GM23248 (cell line): ENCODE results near the gene BHLHE23. TPM values are rescaled to one million over a fixed set of nuclear protein-coding genes. Genes with fewer than 3 reads are reported as not detected.

Source experiments
- DNase-seq: peaks from one replicate; pipeline ENCODE4 v3.0.0-alpha.2; 2015
- H2AFZ ChIP-seq: fragments of 200-600 bp; sonication (generic); 2 replicates; pipeline ENCODE4 v1.6.1; 2016; ENCODE audit warnings: antibody characterized with exemption
- H3F3A ChIP-seq: fragments of 200-600 bp; sonication (generic); 2 replicates; pipeline ENCODE4 v1.6.1; 2016; ENCODE audit warnings: mild to moderate bottlenecking, antibody characterized with exemption, mixed run types; ENCODE audit not compliant: insufficient read depth
- H3K27ac ChIP-seq: fragments of 200-600 bp; sonication (generic); 2 replicates; pipeline ENCODE4 v1.5.1; 2016; ENCODE audit warnings: mild to moderate bottlenecking
- H3K27me3 ChIP-seq: fragments of 200-600 bp; sonication (generic); replicated peaks from 2 replicates; pipeline ENCODE4 v1.6.1; 2016; ENCODE audit warnings: mild to moderate bottlenecking; ENCODE audit not compliant: insufficient read depth
- H3K36me3 ChIP-seq: fragments of 200-600 bp; sonication (generic); 2 replicates; pipeline ENCODE4 v1.6.1; 2016; ENCODE audit warnings: low read depth, mild to moderate bottlenecking
- H3K4me1 ChIP-seq: fragments of 200-600 bp; sonication (generic); 2 replicates; pipeline ENCODE4 v1.6.1; 2016; ENCODE audit warnings: mild to moderate bottlenecking; ENCODE audit not compliant: insufficient read depth
- H3K4me2 ChIP-seq: fragments of 200-600 bp; sonication (generic); one replicate; pipeline ENCODE4 v1.6.1; 2016; ENCODE audit warnings: mild to moderate bottlenecking; ENCODE audit not compliant: unreplicated experiment
- H3K4me3 ChIP-seq: fragments of 200-600 bp; sonication (generic); 2 replicates; pipeline ENCODE4 v1.5.1; 2016; ENCODE audit warnings: mild to moderate bottlenecking
- H3K79me2 ChIP-seq: fragments of 200-600 bp; sonication (generic); 2 replicates; pipeline ENCODE4 v1.6.1; 2016; ENCODE audit warnings: mild to moderate bottlenecking; ENCODE audit not compliant: insufficient read depth
- H3K9ac ChIP-seq: fragments of 200-600 bp; sonication (generic); 2 replicates; pipeline ENCODE4 v1.6.1; 2016; ENCODE audit warnings: mild to moderate bottlenecking
- H3K9me2 ChIP-seq: fragments of 200-600 bp; sonication (generic); 2 replicates; pipeline ENCODE4 v1.6.1; 2016; ENCODE audit warnings: mixed run types, mild to moderate bottlenecking, moderate library complexity; ENCODE audit not compliant: insufficient read depth
- H3K9me3 ChIP-seq: fragments of 200-600 bp; sonication (generic); one replicate; pipeline ENCODE4 v1.6.1; 2017; ENCODE audit warnings: low read depth
- H4K20me1 ChIP-seq: fragments of 200-600 bp; sonication (generic); 2 replicates; pipeline ENCODE4 v1.6.0; 2016; ENCODE audit not compliant: insufficient read depth
- EZH2 ChIP-seq: fragments of 200-600 bp; sonication (generic); IDR thresholded peaks from 2 replicates; pipeline ENCODE4 v1.6.1; 2018; ENCODE audit warnings: antibody characterized with exemption, mild to moderate bottlenecking; ENCODE audit not compliant: insufficient read depth, poor library complexity, severe bottlenecking
- EZH2phosphoT487 ChIP-seq: fragments of 200-600 bp; sonication (generic); IDR thresholded peaks from 2 replicates; pipeline ENCODE4 v1.6.1; 2018; ENCODE audit warnings: antibody characterized with exemption, moderate library complexity, mild to moderate bottlenecking, low read depth; ENCODE audit not compliant: insufficient read depth
- WGBS, 2 experiments: methylation state at CpG; one replicate each; pipeline ENCODE4 v1.1.6; 2015 to 2017; ENCODE audit warnings: low lambda C conversion rate in 2 of 2, low coverage in 1 of 2; ENCODE audit errors: missing lambda C conversion rate in 2 of 2; 5-methylcytosine and 5-hydroxymethylcytosine counted together
- in situ Hi-C: fragments of 300-500 bp; cut with MboI; formaldehyde crosslinking; loops from 2 replicates; pipeline ENCODE4 v1.15.0; 2020
- polyA plus RNA-seq: library from polyadenylated mRNA; unstranded; fragments of >200 nt; fragmentation: Nextera tagmentation; extraction: Ambion mirVana; gene quantifications from 2 replicates; pipeline ENCODE4 v1.2.1, GENCODE V29; 2016
- total RNA-seq: library from RNA; depleted of rRNA; stranded (reverse); fragments of >200 nt; shearing (Covaris generic); gene quantifications from 2 replicates; pipeline ENCODE4 v1.2.3, GENCODE V29; 2014

The BHLHE23 gene
- total and polyA plus RNA-seq, 2 experiments from 2014 or later: not detected

DNA sequence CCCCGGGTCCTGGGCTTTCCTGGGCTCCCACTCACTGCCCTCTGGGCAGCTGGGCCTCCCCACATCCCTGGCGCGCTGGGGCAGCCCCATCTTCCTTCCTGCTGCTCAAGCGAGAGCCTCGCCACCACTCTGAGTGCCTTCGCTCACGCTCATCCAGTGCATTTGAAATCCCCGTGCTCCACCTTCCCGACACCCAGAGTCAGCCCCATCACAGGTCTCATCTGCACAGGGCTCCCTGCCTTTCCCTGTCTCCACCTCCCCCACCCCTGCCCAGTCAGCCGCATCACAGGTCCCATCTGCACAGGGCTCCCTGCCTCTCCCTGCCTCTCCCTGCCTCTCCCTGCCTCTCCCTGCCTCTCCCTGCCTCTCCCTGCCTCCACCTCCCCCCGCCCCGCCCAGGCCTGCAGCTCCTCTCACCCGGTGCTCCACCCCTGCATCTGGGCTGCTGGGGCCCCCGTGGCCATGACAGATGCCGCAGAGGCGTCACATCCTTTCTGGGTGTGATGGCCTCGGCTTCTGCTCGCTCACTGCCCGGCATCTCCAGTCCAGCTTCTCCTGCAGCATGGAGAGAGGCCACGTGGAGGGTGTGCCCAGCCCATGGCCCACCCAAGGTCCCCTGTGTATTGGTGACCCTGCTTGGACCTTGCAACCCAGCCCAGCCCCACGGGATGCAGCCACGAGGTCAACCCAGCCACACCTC, 9.0 kb upstream of the BHLHE23 start:
- H3K4me2 ChIP-seq: no peak overlapping the region
- WGBS, 2 experiments: 64 to 65% methylated on average over 16 to 21 of the region's 22 CpGs
- no peak for TF ChIP-seq EZH2phosphoT487
- TF ChIP-seq EZH2: no peak

DNA sequence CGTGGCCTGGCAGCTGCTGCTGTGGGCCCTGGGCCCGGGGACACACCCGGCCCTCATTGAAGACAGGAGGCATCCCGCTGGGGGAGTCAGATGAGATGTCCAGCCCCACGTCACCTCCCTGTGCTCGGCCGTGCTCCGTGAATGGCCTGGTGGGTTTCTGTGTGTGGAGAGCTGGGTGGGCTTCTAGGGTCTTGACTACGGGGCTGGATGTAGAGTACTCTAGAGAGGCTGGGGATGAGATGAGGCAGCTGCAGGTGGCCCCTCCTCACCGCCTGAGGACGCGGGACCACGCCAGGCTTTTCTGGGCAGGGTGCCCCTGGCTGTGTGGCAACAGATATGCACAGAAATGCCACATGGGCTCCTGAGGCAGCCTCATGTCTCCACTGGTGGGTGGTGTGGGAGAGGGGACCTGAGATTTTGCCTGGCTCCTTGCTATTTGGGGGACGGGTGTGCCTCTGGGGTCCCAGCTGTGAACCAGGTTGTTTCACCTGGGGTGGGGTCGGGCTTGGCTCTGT, 8.4 kb upstream of the BHLHE23 start:
- H4K20me1 ChIP-seq: no peaks in the 10 kb centered on the region
- in situ Hi-C loops: no loop called here
- no peaks in the 10 kb centered on the region for H3F3A ChIP-seq
- no peaks in the 10 kb centered on the region for H3K9me3 ChIP-seq
- no peak for DNase-seq
- WGBS, 2 experiments: 10 to 14% methylated on average over 13 to 15 of the region's 15 CpGs
- H3K27me3 ChIP-seq: peaks cover 57% of the 10 kb centered on the region
- H3K4me1 ChIP-seq: no peaks in the 10 kb centered on the region
- no peaks in the 10 kb centered on the region for H3K9me2 ChIP-seq
- no peak overlapping the region for H3K9ac ChIP-seq
- H3K36me3 ChIP-seq: no peaks in the 10 kb centered on the region
- TF ChIP-seq EZH2 (no peak), EZH2phosphoT487 (no peak)
- peak overlapping the region; percentile 56 for H2AFZ ChIP-seq
- no peak overlapping the region for H3K27ac ChIP-seq
- H3K79me2 ChIP-seq: no peaks in the 10 kb centered on the region
- H3K4me2 ChIP-seq: no peak overlapping the region
- H3K4me3 ChIP-seq: no peak overlapping the region

More for the DNA sequence above, 9.0 kb upstream of the BHLHE23 start:
- no peaks in the 10 kb centered on the region for H4K20me1 ChIP-seq
- no peak overlapping the region for H3K9ac ChIP-seq
- no peak overlapping the region for H3K27ac ChIP-seq
- H3F3A ChIP-seq: no peaks in the 10 kb centered on the region
- DNase-seq: no peak
- no peaks in the 10 kb centered on the region for H3K9me3 ChIP-seq
- H3K79me2 ChIP-seq: no peaks in the 10 kb centered on the region
- H3K36me3 ChIP-seq: no peaks in the 10 kb centered on the region
- H3K27me3 ChIP-seq: peaks cover 59% of the 10 kb centered on the region
- no peaks in the 10 kb centered on the region for H3K9me2 ChIP-seq
- H3K4me1 ChIP-seq: no peaks in the 10 kb centered on the region
- no peak overlapping the region for H2AFZ ChIP-seq
- no peak overlapping the region for H3K4me3 ChIP-seq
- in situ Hi-C loops: no loop called here

DNA sequence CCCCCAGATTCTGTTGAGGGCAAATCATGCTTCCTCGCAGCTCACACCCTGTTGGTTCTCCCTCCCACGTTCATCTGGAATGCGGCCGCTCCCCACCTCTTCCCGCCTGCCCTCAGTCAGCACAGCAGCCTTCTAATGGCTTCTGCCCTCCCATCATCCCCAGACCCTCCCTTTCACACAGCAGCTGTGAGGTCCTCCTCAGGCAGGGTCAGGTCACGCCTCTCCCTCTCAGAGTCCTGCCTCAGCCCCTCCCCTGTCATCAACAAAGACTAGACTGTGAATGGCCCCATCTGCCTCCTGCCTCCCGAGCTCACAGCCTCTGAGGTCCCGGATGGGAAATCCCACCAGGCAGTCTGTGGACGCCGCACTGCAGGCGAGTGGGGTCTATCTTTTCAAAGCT, 7.9 kb upstream of the BHLHE23 start:
- DNase-seq: no peak
- Histone ChIP-seq H2AFZ (peak overlapping the region; percentile 56), H3K36me3 (no peaks in the 10 kb centered on the region), H3K4me2 (peak overlapping the region; percentile 28), H3K27ac (no peak overlapping the region), H3K4me1 (no peaks in the 10 kb centered on the region), H3K79me2 (no peaks in the 10 kb centered on the region), H4K20me1 (no peaks in the 10 kb centered on the region), H3K9me3 (no peaks in the 10 kb centered on the region), H3F3A (no peaks in the 10 kb centered on the region), H3K9ac (no peak overlapping the region), H3K27me3 (peaks cover 59% of the 10 kb centered on the region), H3K4me3 (no peak overlapping the region), H3K9me2 (no peaks in the 10 kb centered on the region)
- in situ Hi-C loops: no loop called here
- TF ChIP-seq EZH2phosphoT487 (no peak), EZH2 (no peak)
- 1 to 3% methylated on average over 10 to 11 of the region's 11 CpGs for WGBS, 2 experiments

DNA sequence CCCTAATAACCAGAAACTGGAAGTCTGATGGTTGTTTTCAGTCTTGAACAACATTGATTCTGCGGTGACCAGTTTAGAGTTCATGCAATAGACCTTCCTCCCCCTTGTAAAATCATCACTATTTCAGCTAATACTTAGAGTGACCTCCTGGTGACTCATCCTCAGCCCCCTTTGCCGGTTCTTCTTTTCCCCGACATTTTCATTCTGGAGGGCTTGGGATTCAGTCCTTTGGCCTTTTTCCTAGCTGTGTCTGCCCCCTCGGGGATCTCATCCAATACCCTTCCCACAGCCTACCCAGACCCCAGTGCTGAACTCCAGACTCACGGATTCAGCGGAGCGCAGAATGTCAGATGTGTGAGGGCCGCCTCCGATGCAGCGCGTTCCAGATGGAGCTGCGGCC, 7.5 kb upstream of the BHLHE23 start:
- Histone ChIP-seq H2AFZ (no peak overlapping the region), H3K9ac (no peak overlapping the region), H3K4me3 (no peak overlapping the region), H3F3A (no peaks in the 10 kb centered on the region), H3K4me2 (no peak overlapping the region), H3K4me1 (no peaks in the 10 kb centered on the region), H3K79me2 (no peaks in the 10 kb centered on the region), H4K20me1 (no peaks in the 10 kb centered on the region), H3K36me3 (no peaks in the 10 kb centered on the region), H3K9me3 (no peaks in the 10 kb centered on the region), H3K27ac (no peak overlapping the region), H3K27me3 (peaks cover 54% of the 10 kb centered on the region), H3K9me2 (no peaks in the 10 kb centered on the region)
- in situ Hi-C loops: no loop called here
- TF ChIP-seq EZH2 (peak; percentile 56), EZH2phosphoT487 (no peak)
- 7 to 10% methylated on average over 12 of the region's 12 CpGs for WGBS, 2 experiments
- no peak for DNase-seq

DNA sequence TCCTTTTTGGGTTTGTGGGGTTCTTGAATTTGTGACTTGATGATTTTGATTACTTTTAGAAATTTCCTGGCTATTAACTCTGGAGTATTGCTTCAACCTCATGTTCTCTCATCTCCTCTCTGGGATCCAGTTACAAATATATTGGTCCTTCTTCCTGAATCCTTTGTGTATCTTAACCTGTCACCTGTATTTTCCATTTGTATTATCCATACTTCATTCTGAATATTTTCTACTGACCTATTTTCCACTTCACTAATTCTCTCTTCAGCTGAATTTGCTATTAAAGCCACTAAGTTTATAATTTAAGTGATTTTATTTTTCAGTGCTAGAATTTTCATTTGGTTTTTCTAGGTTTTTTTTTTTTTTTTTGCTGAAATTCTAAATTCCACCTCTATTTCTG, 6.4 kb upstream of the BHLHE23 start:
- H3K9me3 ChIP-seq: no peaks in the 10 kb centered on the region
- H3K4me3 ChIP-seq: no peak overlapping the region
- no peak for TF ChIP-seq EZH2phosphoT487
- no peak for TF ChIP-seq EZH2
- H3K27me3 ChIP-seq: peaks cover 61% of the 10 kb centered on the region
- H3K9me2 ChIP-seq: no peaks in the 10 kb centered on the region
- DNase-seq: no peak
- H3K79me2 ChIP-seq: no peaks in the 10 kb centered on the region
- no peak overlapping the region for H3K27ac ChIP-seq
- in situ Hi-C loops: no loop called here
- H4K20me1 ChIP-seq: no peaks in the 10 kb centered on the region
- H3K9ac ChIP-seq: no peak overlapping the region
- H2AFZ ChIP-seq: no peak overlapping the region
- H3K4me2 ChIP-seq: no peak overlapping the region
- H3K4me1 ChIP-seq: no peaks in the 10 kb centered on the region
- no peaks in the 10 kb centered on the region for H3K36me3 ChIP-seq
- H3F3A ChIP-seq: no peaks in the 10 kb centered on the region
